Gastrocnemius medialis (tissue), 4 donors: ENCODE results near the gene RASSF4. TPM values are rescaled to one million over a fixed set of nuclear protein-coding genes. Genes with fewer than 3 reads are reported as not detected.
A peak's percentile ranks its signal among the peaks of the same experiment; 100 is the strongest.

Experiments used
- ATAC-seq, 2 donors: fragments of 150-250 bp; one replicate each; pipeline ENCODE4 v1.9.1; 2016
- DNase-seq, 2 donors: peaks; one replicate each; pipeline ENCODE4 v3.0.0-alpha.2; 2019
- H3K27ac ChIP-seq, 4 donors: fragments of 200-600 bp; sonication (generic); 1 replicate in 1 of 4; 2 replicates in 3 of 4; pipeline ENCODE4 v1.5.1; 2016 to 2018; ENCODE audit warnings: mild to moderate bottlenecking in 2 of 4, moderate library complexity in 1 of 4
- H3K27me3 ChIP-seq, 3 donors: fragments of 200-600 bp; sonication (generic) in 2 of 3; 1 replicate in 1 of 3; 2 replicates in 2 of 3; pipeline versions ENCODE4 v1.5.1 to v1.6.0; 2016 to 2019; ENCODE audit warnings: mild to moderate bottlenecking in 1 of 3, moderate library complexity in 1 of 3
- H3K36me3 ChIP-seq, 2 donors: fragments of 200-600 bp; sonication (generic) in 1 of 2; one replicate each; pipeline ENCODE4 v1.5.1; 2017 to 2018
- H3K4me1 ChIP-seq, 2 donors: fragments of 200-600 bp; sonication (generic) in 1 of 2; one replicate each; pipeline ENCODE4 v1.5.1; 2016 to 2017; ENCODE audit warnings: mild to moderate bottlenecking in 2 of 2
- H3K4me3 ChIP-seq, 4 donors: fragments of 200-600 bp; sonication (generic) in 3 of 4; 1 replicate in 1 of 4; 2 replicates in 3 of 4; pipeline ENCODE4 v1.5.1; 2016 to 2019; ENCODE audit warnings: mild to moderate bottlenecking in 2 of 4
- H3K9me3 ChIP-seq, 3 donors: fragments of 200-600 bp; sonication (generic) in 2 of 3; 1 replicate in 1 of 3; 2 replicates in 2 of 3; pipeline ENCODE4 v1.5.1; 2016 to 2019
- CTCF ChIP-seq, 5 experiments: fragments of 450-650 bp in 3 of 5; fragments of 200-600 bp in 2 of 5; sonication (generic) in 2 of 5; IDR thresholded peaks in 4 of 5; conservative IDR thresholded peaks in 1 of 5; 1 replicate in 4 of 5; 2 replicates in 1 of 5; pipeline ENCODE4 v1.5.1; 2016 to 2019; ENCODE audit warnings: antibody characterized with exemption in 5 of 5, mild to moderate bottlenecking in 3 of 5, moderate library complexity in 3 of 5
- POLR2A ChIP-seq, 2 donors: fragments of 450-650 bp; IDR thresholded peaks; one replicate each; pipeline ENCODE4 v1.6.1; 2017; ENCODE audit warnings: antibody characterized with exemption in 2 of 2, mild to moderate bottlenecking in 2 of 2, moderate library complexity in 2 of 2
- in situ Hi-C, 4 donors: fragments of 200-750 bp; cut with MboI; loops; one replicate each; pipeline versions ENCODE4 v1.15.0 to v1.8.0; 2017; ENCODE audit warnings: low sequenced_read_pairs in 4 of 4
- intact Hi-C: fragments of 100-400 bp; cut with DNase I; formaldehyde crosslinking; loops from one replicate; pipeline ENCODE4 v1.15.1; 2023; ENCODE audit warnings: low total_unique reads
- total RNA-seq, 4 donors: library from RNA; depleted of rRNA; stranded (reverse); fragments of >200 nt; gene quantifications; one replicate each; pipeline versions ENCODE4 v1.1.0 to v1.2.3, GENCODE V29; 2016

The RASSF4 gene
- total RNA-seq, 4 donors from 2014 or later, result 9.4 to 39.7 (median 24.0) TPM

GRCh38 chr10:44978570-44979280, 19.1 kb downstream of the RASSF4 start, which contains the start of gene DEPP1:
Gene DEPP1 (minus strand): TSS chr10:44978809. CDS start chr10:44978030, 779 bp downstream.
- peaks cover 73 to 79% of the 10 kb centered on the region in 2 donors for H3K4me1 ChIP-seq
- TF ChIP-seq CTCF (IDR thresholded peaks at IDR 0.05 in 4 of 5, conservative IDR thresholded peaks at IDR 0.05 in 1 of 5), result peak in 3 of 5 experiments; percentile 22 to 46 (median 39)
- TF ChIP-seq POLR2A (IDR thresholded peaks at IDR 0.05), result peak; percentile 100
- intact Hi-C loops (loop anchor here (1.0 to 10.0 kb wide), 4 partner anchors 19 to 1571 kb away; partner anchors contain the start of genes HNRNPF, RASSF4 and ZNF22), in situ Hi-C loops (loop anchor here in 3 of 4 donors (5.0 to 25.0 kb wide), 3 partner anchors 46 to 1566 kb away; partner anchors contain the start of gene HNRNPF (in 2 of the 3))
- peak within 1 kb of the TSS; percentile 65 to 83 (median 80) for H3K4me3 ChIP-seq
- DNase-seq (peak; percentile 93 to 96), ATAC-seq (peak; percentile 77 to 81)
- H3K36me3 ChIP-seq, result peaks cover 0 to 14% of the 10 kb centered on the region in 2 donors
- H3K27me3 ChIP-seq, result no peaks in the 10 kb centered on the region
- H3K9me3 ChIP-seq, result no peaks in the 10 kb centered on the region
- H3K27ac ChIP-seq, result peak within 1 kb of the TSS; percentile 84 to 94 (median 90)

GRCh38 chr10:44979281-44980191, 19.9 kb downstream of the RASSF4 start:
- TF ChIP-seq POLR2A (IDR thresholded peaks at IDR 0.05) (no peak), CTCF (IDR thresholded peaks at IDR 0.05 in 4 of 5, conservative IDR thresholded peaks at IDR 0.05 in 1 of 5) (no peak)
- peak in 1 of 2 donors; percentile 61 for DNase-seq
- Histone ChIP-seq H3K4me1 (peaks cover 67 to 73% of the 10 kb centered on the region in 2 donors), H3K9me3 (no peaks in the 10 kb centered on the region), H3K4me3 (peak overlapping the region; percentile 33 to 83 (median 80)), H3K27ac (peak overlapping the region; percentile 84 to 94 (median 90)), H3K27me3 (no peaks in the 10 kb centered on the region), H3K36me3 (peaks cover 0 to 14% of the 10 kb centered on the region in 2 donors)
- ATAC-seq, result no peak
- intact Hi-C loops (loop anchor here (2.0 to 10.0 kb wide), 3 partner anchors 21 to 1572 kb away; partner anchors contain the start of genes HNRNPF and ZNF22), in situ Hi-C loops (loop anchor here in 3 of 4 donors (5.0 to 25.0 kb wide), 3 partner anchors 47 to 1567 kb away; partner anchors contain the start of gene HNRNPF (in 2 of the 3))

GRCh38 chr10:44980309-44981171, 20.9 kb downstream of the RASSF4 start:
- ATAC-seq (no peak), DNase-seq (no peak)
- in situ Hi-C loops (loop anchor here in 2 of 4 donors (25.0 kb wide), 2 partner anchors 1032 to 1568 kb away; partner anchors contain the start of gene HNRNPF (in 2 of the 2)), intact Hi-C loops (loop anchor here (1.0 kb wide), 1 partner anchor 15 kb away; no protein-coding TSS in a partner anchor)
- TF ChIP-seq POLR2A (IDR thresholded peaks at IDR 0.05) (no peak), CTCF (IDR thresholded peaks at IDR 0.05 in 4 of 5, conservative IDR thresholded peaks at IDR 0.05 in 1 of 5) (no peak)
- H3K4me3 ChIP-seq, result peak overlapping the region in 2 of 4 donors; percentile 16 to 19
- peaks cover 63 to 70% of the 10 kb centered on the region in 2 donors for H3K4me1 ChIP-seq
- H3K27ac ChIP-seq, result peak overlapping the region; percentile 84 to 94 (median 90)
- H3K36me3 ChIP-seq, result peaks cover 0 to 22% of the 10 kb centered on the region in 2 donors
- no peaks in the 10 kb centered on the region for H3K9me3 ChIP-seq
- no peaks in the 10 kb centered on the region for H3K27me3 ChIP-seq
